GM19372 (cell line): ENCODE data around the gene THAP12.

Experiments
- ATAC-seq: cut with Tn5 transposase; IDR thresholded peaks from one replicate; pipeline ENCODE4 v1.9.1; 2021; ENCODE audit warnings: mild to moderate bottlenecking, low read depth, moderate library complexity; ENCODE audit not compliant: unreplicated experiment

Gene THAP12

GRCh38 chr11:76380159-76380976 lies 564 bp downstream of the THAP12 start:
- peak; percentile 24 for ATAC-seq

GRCh38 chr11:76379807-76380158 lies 1.1 kb downstream of the THAP12 start:
- no peak for ATAC-seq

- ATAC-seq = no peak
These were observed 4.0 kb downstream of the THAP12 start for GRCh38 chr11:76376746-76377558.

- no peak for ATAC-seq
These were observed 9.8 kb downstream of the THAP12 start for GRCh38 chr11:76371170-76371569.

- no peak for ATAC-seq
These were observed 11.5 kb downstream of the THAP12 start for GRCh38 chr11:76369406-76369805.

- ATAC-seq = no peak
These were observed 12.4 kb downstream of the THAP12 start for GRCh38 chr11:76368490-76368889.

- ATAC-seq = no peak
These were observed 15.8 kb downstream of the THAP12 start for GRCh38 chr11:76365038-76365679.

- ATAC-seq = no peak
These were observed 18.2 kb downstream of the THAP12 start for GRCh38 chr11:76362716-76363115.

GRCh38 chr11:76361776-76362175 lies 19.2 kb downstream of the THAP12 start:
- no peak for ATAC-seq

GRCh38 chr11:76361374-76361773 lies 19.6 kb downstream of the THAP12 start:
- no peak for ATAC-seq

GRCh38 chr11:76355172-76355571 lies 25.8 kb downstream of the THAP12 start:
- no peak for ATAC-seq

- no peak for ATAC-seq
These were observed 32.6 kb downstream of the THAP12 start for GRCh38 chr11:76348348-76348747.

- ATAC-seq = no peak
These were observed 33.5 kb downstream of the THAP12 start for GRCh38 chr11:76347466-76347865.

GRCh38 chr11:76339221-76339620 lies 41.7 kb downstream of the THAP12 start:
- ATAC-seq = no peak

GRCh38 chr11:76337923-76338322 lies 43.0 kb downstream of the THAP12 start:
- ATAC-seq = no peak

- no peak for ATAC-seq
These were observed 43.5 kb downstream of the THAP12 start for GRCh38 chr11:76337469-76337868.

GRCh38 chr11:76336597-76336996 lies 44.3 kb downstream of the THAP12 start:
- no peak for ATAC-seq

- ATAC-seq = no peak
These were observed 45.1 kb downstream of the THAP12 start for GRCh38 chr11:76335842-76336241.

- no peak for ATAC-seq
These were observed 46.0 kb downstream of the THAP12 start for GRCh38 chr11:76334826-76335389.

GRCh38 chr11:76330651-76331050 lies 50.3 kb downstream of the THAP12 start:
- no peak for ATAC-seq

- no peak for ATAC-seq
These were observed 50.9 kb downstream of the THAP12 start for GRCh38 chr11:76329983-76330382.
